Loucy (cell line): ENCODE data around the gene LRRTM4.

ENCODE experiments used
- CTCF ChIP-seq: fragments of 200-600 bp; sonication (generic); conservative IDR thresholded peaks from 2 replicates; pipeline ENCODE4 v1.5.1; 2014; ENCODE audit warnings: mild to moderate bottlenecking, antibody characterized with exemption, low read length
- EZH2phosphoT487 ChIP-seq: fragments of 200-600 bp; IDR thresholded peaks from 2 replicates; pipeline ENCODE4 v1.6.1; 2018; ENCODE audit warnings: antibody characterized with exemption, mild to moderate bottlenecking, moderate library complexity, borderline replicate concordance

DNA sequence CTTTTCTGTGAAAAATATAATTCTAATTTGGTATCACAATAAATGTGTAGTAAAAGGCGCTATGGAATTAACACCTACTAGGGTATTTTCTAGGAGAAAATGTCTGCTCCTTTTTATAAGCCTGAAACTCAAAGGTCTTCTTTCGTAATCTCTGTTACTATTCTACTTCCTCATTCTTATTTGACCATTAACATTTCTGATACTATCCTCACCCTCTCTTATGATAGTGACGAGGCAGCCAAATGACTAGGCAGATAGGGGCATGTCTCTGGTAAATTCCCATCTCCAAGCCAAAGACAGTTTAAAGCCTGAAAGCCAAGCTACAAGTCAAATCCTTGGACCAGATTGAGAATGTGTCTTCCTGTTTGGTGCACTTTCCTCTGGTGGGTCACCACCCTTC is 251.7 kb downstream of the LRRTM4 start:
- TF ChIP-seq CTCF (no peak), EZH2phosphoT487 (no peak)
